ENCODE measurements around the gene IKZF1.

IKZF1 gene

GRCh38 chr7:50355817-50356178 is 51.3 kb downstream of the IKZF1 start:
- no peak for DNase-seq (ENCODE audit: low read depth)

- no peak for DNase-seq (ENCODE audit: low read depth)
Observed at GRCh38 chr7:50356212-50356944, 51.9 kb downstream of the IKZF1 start.

- DNase-seq (ENCODE audit: low read depth) = no peak
Observed at GRCh38 chr7:50356945-50357268, 52.4 kb downstream of the IKZF1 start.

- no peak for DNase-seq (ENCODE audit: low read depth)
Observed at GRCh38 chr7:50357426-50357825, 52.9 kb downstream of the IKZF1 start.

DNA sequence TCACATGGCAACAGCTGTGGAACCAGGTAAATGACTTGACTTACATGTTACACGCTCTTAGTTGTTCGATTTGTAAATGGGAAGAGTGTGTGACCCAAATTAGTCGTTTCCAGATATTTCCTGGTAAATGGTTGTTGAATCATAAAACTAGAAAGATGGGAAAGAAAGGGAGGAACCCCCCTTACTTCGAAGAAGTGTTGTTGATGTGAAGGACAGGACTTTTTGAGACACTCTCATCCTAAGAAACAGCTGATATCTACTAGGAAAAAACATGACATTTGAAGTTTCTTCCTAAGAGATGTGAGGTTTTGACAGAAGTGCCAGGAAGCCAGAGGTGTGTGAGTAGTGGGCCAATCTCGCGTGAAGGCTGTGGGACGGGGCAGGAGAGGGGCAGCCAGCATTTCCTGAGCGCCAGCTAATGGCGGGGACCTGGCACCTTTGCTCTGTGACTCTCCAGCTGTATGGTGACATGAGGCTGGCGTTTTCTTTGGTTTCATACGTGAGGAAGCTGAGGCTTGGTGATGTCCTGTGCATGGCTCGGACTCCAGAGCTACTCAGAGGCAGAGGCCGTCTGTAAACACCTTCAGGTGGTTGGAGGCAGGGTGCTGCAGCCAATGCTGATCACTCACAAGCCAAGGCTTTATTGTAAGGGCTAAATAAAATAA is 53.7 kb downstream of the IKZF1 start:
- DNase-seq (ENCODE audit: low read depth) = no peak

DNA sequence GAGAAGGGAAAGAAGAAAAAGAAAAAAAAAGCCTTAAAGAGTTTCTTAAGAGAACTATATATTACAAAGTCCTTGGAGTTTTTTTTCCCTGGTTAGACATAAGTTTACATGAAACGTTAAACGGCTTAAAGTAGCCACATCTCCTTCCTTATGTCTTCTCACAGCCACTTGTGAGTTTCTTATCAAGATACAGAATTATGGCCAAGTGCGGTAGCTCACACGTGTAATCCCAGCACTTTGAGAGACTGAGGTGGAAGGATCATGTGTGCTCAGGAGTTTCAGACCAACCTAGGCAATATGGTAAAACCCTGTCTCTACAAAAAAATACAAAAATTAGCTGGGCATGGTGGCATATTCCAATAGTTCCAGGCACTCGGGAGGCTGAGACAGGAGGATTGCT is 54.3 kb downstream of the IKZF1 start:
- no peak for DNase-seq (ENCODE audit: low read depth)

GRCh38 chr7:50359258-50359994 is 54.9 kb downstream of the IKZF1 start:
- DNase-seq (ENCODE audit: low read depth) = no peak

DNA sequence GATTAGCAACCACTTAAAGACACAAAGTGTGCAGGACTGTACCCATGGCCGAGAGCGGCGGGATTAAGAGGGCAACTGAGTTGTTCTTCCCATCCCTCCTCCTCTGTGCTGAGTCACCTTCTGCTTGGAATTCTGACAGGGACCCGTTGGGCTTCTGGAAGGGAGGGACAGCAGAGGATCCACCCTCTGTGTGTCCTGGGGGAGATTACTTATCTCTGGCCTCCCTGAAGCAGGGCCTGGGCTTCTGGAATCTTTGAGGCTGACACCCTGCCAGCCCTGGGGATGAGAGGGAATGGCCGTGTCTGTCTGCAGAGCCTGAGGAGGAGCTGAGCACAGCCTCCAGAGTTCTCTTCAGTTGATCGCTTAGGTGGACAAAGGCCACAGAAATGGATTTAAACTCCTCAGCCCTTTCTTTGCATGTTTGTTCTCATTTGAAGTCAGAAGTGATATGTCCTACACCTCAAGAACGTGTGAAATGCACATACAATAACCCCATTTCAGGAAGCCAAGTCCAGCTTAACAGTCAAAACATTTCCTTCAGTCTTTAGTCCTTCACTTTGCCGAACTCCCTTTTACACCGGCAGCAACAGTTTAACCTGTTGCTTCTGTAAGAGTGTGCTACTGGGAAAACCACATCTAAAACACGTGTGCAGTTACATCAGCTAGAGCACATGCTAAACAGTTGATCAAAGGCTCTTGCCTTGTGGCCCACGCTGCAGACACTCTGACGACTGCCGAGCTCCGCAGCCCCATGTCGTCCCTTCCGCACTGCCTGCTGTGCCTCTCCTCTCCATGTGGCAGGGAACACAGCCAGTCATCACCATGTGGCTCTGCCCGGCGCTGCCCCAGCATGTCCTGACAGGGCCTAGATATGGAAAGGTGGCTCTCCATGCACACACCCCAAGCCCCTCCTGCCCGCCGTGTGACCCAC is 55.7 kb downstream of the IKZF1 start:
- DNase-seq (ENCODE audit: low read depth) = peak; percentile 5

- no peak for DNase-seq (ENCODE audit: low read depth)
Observed at GRCh38 chr7:50362142-50362541, 57.6 kb downstream of the IKZF1 start.

DNA sequence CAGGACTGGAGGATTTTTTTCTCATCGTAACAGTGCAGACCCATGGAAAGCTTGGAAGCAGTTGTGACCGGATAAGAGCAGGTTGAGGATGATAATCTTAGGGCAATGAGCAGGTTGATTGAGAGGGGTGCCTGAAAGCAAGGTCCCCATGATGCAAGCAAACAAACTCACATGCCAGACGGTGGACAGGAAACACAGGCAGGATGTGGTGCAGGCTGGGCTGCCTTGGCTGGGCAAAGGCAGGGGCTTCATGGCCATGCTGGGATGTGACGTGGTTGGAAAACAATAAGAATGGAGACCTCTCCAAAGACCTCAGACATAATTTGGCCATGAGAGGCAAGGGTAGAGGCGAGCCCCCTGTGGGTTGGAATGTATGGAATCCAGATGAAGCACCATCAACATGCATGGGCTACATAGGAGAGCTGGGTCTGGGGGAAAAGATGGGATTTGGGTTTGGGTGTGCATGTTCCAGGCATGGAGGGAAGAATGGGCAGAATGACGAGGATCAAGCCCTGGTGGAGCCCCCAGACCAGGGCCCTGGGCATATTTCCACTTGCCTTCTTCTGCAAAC is 58.3 kb downstream of the IKZF1 start:
- DNase-seq (ENCODE audit: low read depth) = no peak

DNA sequence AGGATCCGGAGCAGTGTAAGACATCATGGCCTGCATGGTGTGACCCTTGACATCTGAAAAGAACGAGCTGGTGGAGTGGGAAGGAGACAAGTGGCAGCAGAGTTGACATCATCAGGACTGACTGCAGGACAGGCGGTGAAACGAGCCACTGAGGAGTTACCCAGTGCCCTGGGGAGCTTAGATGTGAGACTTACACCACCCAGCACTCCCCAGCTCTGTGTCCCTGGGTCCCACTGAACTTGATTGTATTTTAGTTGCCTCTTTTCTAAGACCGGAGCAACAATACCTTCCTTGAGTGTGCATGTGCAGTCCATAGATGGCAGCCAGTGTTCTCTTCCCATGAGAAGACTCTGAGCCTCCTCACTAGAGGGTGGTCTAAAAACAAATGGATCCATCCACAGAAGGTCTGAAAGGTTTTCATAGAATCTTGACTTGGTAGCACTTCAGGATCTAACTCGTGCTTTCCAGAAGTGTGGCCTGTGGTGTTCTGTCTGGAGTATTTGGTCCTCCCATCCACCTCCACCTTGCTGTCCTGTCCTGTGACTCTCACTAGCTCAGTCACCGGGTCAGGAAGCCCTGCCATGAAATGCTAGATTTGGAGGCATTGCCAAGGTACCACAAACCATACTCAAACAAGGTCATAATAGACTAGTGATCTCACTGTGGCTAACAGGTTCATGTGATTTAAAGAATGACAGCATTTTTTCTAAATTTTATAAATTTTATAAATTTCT is 59.0 kb downstream of the IKZF1 start:
- no peak for DNase-seq (ENCODE audit: low read depth)

GRCh38 chr7:50364645-50365044 is 60.1 kb downstream of the IKZF1 start:
- no peak for DNase-seq (ENCODE audit: low read depth)

DNA sequence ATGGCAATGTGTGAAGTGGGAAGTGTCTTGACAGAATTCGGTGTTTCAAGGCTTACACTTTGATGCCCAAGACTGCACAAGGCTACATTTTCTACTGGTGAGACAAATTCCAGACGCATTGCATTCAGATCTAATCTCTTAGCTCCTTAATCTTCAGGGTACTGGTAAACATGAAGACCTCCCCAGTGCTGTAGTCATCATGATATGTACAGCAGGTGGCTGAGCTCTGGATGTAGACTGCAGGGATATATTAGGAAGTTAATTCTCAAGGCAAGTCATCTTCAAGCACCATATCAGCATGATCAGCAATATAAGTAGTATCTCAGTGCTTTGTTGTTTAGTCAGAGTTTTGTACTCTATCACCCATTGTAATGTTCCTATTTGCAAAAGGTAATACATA is 61.8 kb downstream of the IKZF1 start:
- DNase-seq (ENCODE audit: low read depth) = no peak

DNA sequence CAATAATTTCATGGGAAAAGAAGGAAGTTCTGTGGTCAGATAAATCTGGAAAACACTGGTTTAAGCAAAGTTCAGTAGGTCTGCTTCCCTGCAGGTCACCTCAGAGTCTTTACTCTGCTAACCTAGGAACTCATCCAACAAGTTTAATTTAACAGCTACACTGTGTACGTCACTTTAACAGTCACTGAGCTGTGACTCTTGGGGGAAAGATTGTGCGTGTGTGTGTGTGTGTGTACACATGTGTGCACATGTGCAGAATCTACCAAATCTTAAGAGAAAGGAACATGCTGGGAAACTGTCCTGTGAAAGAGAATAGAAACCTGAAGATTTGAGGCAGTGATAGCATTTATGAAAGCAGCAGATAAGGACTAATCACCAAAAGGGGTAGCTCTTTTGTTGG is 62.6 kb downstream of the IKZF1 start:
- no peak for DNase-seq (ENCODE audit: low read depth)

- DNase-seq (ENCODE audit: low read depth) = no peak
Observed at GRCh38 chr7:50367570-50367969, 63.1 kb downstream of the IKZF1 start.

- no peak for DNase-seq (ENCODE audit: low read depth)
Observed at GRCh38 chr7:50368366-50368765, 63.9 kb downstream of the IKZF1 start.

- DNase-seq (ENCODE audit: low read depth) = peak; percentile 4
Observed at GRCh38 chr7:50369143-50370026, 64.9 kb downstream of the IKZF1 start.

- DNase-seq (ENCODE audit: low read depth) = no peak
Observed at GRCh38 chr7:50370884-50371283, 66.4 kb downstream of the IKZF1 start.

- DNase-seq (ENCODE audit: low read depth) = no peak
Observed at GRCh38 chr7:50371551-50372021, 67.1 kb downstream of the IKZF1 start.

DNA sequence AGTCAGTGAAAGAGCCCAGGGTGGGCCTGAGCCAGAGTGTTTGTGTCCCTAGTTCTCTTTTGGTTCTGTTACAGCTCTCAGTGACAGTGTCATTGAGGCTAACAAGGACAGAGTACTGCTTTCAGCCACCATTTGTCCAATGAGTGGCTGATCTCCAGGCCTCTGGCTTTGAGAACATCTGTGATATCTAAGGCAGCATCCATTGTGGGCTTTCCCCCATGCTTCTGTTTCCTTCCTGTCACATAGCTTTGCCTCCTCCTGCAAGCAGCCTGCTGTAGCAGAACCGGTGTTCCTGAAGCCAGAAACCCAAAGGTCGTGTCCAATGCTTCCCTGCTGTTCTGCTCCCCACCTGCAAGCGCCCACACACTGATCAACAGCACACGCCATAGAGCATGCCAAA is 68.4 kb downstream of the IKZF1 start:
- DNase-seq (ENCODE audit: low read depth) = no peak

All from EH (cell line).